Stimulated activated CD4-positive, alpha-beta T cell treated with anti-CD3 and anti-CD28 coated beads, TNF-alpha, amount 100 ng/mL, for 48 hours (primary cell): Measurements from ENCODE around the gene SPEF1.
A peak's percentile ranks its signal among the peaks of the same experiment; 100 is the strongest.

Experiments
- DNase-seq, 3 donors: peaks; one replicate each; pipeline ENCODE4 v3.0.0-alpha.2; 2020; ENCODE audit warnings: low read depth in 3 of 3

SPEF1 gene

DNA sequence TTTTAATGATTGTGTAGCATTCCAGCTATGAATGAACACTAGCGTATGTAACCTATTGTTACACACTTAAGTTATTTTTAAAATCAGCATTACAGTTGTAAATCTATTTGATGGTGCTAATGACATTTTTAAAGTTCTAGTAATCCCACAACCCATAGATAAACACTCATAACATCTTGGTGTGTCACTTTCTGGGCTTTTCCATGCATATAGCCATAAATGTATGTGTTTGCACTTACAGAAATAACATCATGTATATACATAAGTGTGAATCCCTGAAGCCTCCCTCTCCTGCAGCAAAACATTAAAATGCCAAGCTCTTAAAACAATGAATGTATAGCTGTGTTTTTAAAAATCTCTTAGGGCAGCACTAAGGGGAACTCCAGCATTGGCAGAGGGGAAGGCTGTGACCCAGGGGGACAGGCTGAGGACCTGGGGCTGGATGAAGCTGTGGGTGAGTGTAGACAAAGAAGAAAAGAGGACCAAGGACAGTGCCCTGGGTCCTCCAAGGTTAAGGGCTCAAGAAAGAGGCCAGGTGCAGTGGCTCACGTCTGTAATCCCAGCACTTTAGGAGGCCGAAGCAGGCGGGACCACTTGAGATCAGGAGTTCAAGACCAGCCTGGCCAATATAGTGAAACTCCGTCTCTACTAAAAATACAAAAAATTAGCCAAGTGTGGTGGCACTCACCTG lies 6.2 kb upstream of the SPEF1 start:
- DNase-seq = no peak

DNA sequence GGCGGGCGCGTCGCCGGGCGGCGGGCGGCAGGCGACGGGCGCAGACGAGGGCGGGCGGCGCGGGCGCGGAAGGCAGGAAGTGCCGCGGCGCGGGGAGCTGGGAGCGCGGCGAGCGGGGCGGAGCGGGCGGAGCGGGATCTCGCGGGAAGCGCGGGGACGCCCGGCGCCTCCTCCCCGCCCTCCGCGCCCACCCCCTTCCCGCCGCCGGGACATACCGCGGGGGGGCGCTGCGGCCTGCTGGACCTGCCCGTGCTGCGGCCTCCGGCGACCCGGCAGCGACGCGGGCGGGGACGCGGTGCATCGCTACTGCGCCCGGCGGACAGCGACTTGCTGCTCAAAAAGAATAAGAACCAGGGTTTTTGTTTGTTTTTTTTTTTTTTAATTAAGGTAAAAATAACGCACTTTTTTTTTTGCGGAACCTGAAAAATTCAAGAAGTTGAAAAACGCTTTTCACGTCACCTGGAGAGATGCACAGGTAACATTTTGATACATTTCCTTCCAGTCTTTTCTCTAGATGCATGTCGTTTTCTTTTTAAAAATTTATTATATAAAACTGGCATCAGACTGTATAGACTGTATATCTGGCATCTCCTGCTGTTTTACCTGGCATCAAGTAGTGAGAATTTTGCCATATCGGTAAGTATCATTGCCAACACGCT lies 5.5 kb upstream of the SPEF1 start, which contains the start of gene CENPB:
Gene CENPB (minus strand): TSS at position 76 of the 659 bp plus-strand sequence. CDS start 257 bp downstream, outside the sequence.
- peak; percentile 77 to 90 (median 81) for DNase-seq

DNA sequence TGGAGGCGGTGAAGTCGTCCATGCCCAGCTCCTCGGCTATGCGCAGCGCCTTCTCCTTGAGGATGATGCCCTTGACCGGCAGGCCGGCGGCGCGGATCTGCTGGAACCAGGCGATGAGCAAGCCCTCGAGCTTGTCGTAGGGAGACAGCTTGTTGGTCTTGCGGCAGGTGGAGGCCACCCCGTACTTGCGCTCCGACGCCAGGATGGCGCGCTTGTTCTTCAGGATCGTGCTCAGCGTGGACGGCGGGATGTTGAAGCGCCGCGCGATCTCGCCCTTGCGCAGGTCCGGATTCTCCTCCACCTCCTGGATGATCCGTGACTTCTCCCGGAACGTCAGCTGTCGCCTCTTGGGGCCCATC lies 4.9 kb upstream of the SPEF1 start:
- DNase-seq = no peak

DNA sequence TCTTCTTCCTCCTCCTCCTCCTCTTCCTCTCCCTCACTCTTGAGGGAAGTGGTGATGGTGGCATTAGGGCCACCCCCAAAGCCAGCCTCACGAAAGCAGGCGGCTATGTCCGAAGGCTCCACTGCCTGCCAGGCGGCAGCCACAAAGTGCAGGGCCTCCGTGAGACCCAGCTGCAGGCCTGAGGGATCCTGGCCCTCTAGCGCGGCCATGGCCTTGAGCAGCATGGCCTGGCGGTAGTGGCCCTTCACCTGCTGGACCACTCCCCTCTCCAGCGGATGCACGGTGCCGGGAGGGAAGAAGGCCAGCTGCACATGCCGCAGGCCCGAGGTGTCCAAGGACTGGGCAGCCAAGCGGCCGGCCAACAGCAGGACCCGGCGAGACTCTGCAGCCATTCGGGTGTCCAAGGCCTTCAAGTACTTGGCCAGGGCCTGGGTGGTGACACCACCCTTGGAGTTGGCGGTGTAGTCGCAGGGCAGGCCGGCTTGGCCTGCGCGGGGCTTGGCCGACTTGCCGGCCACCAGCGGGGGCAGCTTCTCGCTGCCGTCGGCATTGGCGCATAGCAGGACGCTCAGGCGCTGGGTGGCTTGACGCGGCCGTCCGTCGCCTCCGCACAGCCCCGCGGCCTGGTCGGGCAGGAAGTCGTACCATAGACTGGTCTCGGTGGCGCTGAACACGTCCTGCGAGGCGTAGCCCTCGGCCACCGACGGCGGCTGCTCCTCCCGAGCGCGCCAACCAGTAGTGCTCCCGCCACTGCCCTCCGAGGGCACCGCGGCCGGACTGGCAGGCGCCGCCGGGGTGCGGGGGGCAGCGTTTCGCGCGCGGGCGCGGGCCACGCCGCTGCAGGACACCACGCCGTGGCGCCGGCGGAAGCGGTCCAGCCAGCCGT lies 4.2 kb upstream of the SPEF1 start:
- no peak for DNase-seq

DNA sequence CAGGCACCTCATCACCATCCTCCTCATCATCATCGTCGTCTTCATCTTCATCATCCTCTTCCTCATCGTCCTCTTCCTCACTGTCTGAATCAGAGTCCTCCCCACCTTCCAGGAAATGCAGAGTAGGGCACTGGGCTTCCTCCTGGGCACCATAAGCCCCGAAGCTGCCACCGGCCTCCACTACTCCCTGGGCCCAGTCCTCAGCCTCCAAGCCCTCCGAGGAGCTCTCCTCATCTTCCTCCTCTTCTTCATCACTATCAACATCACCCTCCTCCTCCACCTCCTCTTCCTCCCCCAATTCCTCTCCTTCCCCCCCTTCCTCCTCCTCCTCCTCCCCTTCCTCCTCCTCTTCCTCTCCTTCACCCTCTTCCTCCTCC lies 3.6 kb upstream of the SPEF1 start:
- no peak for DNase-seq

DNA sequence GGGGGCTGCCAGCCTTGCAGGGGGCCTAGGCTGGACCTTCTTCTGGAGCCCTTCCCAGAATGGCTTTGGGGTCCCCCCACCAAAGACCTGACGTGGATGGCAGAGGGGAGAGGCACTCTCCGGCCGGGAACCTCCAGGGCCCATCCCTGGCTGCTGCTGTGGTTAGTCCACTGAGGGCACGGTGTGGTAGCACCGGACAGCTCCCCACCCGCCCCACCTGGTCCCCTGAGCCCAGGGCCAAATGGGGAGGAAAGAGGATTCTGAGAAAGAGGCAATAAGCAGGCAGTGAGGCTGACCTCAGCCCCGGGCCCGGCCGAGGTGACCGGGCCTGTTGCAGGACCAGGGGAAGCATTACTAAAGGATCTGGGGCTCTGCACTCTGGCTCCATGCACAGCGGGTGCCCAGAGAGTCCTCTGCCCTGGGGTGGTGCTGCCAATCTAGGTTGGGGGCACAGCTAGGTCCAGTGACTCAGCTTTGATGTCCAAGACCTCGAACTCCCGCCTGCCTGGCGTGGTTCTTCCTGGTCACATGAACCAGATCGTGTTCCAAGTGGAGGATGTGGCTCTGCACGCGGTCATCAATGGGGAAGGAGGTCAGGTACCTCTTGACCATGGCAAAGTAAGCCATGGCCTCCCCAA lies 3.1 kb upstream of the SPEF1 start:
- DNase-seq = no peak

DNA sequence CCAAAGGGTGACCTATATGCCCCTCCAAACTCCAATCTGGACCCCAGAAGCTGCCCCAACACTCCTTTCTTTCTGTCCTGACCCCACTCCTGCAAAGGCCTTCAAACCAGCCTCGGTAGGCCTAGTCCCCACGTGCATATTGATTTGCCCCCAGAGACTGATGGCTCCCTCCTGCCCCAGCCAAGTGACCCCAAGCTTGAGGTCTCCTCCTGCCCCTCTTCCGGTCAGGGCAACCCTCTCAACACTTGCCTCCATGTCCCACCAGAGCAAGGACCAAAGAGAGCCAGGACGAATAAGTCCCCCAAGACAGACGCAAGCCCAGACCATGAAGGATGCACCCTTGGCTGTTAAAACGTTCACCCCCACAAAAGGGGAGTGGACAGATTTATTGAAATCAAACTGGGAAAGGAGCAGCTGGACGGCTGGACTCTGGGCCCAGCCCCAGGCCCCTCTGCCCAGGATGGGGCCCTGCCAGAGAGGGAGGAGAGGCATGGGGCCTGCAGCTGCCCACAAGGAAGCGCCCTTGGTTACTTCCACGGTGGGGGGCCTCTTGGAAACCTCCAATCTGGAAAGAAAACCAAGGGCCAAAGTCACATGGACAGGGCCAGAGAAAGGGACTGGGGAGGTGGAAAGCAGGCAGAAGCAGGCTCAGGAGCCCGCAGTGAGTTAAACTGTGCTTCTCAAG lies 2.4 kb upstream of the SPEF1 start:
- no peak for DNase-seq

DNA sequence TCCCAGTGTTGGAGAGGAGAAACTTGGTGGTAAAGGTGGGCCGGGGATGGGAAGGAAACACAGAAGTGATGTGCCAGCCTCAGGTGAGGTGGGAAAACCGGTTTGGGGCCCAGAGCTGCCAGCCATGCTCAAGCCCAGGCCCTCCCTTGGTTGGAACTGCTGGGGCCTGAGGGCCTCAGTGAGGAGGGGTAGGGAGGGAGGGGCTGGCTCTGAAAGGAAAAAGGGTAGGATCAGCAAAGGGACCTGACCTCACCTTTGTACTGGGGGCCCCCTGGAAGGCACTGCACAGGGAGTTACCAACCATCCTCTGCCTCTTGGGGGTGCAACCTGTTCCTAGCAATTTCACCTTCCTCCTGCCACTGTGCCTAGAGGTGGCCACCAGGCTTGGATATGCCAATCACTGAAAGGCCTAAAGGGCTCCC lies 1.8 kb upstream of the SPEF1 start:
- DNase-seq = no peak

DNA sequence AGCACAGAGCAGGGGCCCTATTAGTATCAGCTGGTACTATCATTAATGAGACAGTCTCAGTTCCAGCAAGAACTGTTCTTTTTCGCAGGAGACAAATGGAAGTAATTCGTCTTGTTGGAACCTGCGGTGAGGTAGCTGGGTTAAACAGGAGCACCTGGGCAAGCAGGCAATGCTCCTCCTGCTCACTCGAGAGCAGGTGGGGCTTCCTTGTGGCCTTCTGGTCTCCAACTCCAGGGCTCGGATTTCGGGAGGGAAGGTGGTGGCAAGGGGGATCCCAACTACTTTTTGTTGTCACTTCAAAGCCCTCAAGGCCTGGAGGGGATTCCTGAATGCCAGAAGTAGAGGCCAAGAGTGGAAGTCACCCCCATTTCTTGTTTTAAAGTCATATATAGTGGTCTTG lies 1.3 kb upstream of the SPEF1 start:
- DNase-seq = no peak

DNA sequence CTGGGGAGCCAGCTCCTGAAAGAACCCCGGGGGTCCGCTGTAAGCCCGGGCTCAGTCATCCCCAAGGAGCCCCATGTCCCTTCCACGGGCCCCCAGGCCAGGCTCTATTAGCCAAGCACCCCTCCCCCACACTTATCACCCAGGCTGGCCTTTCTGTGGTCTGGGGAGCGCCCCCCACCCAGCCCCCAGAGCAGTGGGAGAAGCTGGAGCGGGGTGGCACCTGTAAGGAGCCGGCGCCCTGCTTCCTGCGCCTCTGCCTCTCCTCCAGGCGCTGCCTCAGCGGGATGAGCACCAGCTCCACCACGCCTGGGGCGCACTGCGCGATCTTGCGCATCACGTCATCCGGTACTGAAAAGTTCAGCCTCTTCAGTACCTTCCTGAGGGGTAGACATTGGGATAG lies 2.3 kb downstream of the SPEF1 start:
- no peak for DNase-seq

DNA sequence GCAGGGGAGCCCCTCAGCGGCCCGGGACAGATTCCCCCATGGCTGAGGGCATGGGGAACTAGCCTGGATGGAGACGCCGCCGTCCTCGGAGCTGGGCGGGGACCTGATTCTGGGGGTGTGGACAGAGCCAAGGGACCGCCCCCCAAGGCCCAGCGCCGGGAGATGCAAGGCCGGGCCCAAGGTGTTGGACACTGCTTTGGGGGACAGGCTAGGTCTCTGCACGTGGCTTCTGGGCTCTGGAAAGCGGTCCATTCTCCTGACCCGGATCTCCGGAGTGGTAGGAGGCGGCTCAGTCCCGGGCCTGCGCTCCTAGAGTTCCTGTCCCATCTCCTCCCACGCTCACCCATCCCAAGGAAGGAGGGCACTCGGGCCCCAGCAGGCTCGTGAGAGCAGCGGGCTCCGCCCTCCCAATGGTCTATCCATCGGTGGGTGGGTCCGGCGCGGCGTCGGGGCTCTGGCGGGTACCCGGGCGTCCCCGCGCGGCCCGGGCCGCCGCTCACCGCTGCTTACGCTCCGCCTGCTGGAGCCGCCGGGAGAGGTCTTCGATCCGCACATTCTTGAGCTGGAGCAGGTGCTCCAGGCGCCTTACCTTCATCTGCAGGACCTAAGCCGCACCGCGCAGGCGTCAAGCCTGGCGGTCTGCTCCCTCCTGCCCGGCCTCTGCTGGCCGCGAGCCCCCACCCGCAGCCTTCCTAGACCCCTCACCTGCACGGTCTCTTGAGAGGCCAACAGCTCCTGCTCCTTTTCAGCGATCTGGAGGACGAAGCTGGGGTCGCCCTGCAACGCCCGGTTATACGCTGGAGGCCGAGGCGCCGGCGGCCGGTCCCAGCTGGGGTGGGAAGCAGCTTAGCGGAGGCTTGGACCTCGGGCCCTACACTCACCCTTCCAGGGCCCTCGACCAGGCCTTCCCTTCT lies 3.3 kb downstream of the SPEF1 start:
- DNase-seq = no peak

DNA sequence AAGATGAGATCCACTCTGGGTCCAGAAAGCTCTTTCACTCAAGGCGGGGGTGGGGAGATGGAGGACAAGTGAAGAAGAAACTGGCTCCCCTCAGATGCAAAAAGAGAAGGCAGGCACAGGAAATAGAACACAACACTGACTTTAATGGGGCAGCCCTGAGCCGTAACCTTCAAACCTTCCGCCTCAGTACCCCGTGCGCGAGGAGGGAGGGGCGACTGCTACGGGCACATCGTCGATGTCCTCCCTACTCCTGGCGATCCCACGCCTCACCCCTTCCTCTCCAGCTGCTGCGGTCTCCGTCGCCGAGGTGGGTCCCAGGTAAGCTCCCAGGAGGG lies 3.9 kb downstream of the SPEF1 start:
- no peak for DNase-seq

DNA sequence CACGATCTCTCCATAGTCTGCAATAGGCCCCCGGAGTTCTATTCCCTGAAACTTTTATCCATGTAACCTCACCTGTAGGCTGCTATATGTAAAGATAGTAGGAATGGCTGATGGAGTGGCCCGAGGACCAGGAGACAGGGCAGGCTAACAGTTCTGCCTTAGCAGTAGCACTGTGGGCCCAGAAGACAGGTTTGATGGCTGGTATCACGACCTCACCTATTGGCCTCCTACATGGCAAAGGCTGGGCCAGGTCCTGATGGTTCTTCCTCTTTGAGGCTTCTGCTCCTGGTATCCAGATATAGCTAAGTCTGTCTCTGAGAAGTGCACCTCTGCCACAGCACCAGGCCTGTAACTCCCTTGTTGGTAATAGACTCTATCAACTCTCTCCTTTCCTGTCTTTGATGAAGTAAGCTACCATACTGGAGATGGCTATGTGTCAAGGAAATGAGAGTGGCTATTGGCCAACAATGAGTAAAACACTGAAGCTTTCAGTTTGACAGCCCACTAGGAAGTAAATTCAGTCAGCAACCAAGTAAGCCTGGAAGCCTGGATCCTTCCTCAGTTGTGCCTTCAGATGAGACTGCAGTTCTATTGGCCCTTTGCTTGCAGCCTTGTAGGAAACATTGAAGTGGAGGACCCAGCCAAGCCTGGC lies 5.7 kb downstream of the SPEF1 start:
- no peak for DNase-seq

DNA sequence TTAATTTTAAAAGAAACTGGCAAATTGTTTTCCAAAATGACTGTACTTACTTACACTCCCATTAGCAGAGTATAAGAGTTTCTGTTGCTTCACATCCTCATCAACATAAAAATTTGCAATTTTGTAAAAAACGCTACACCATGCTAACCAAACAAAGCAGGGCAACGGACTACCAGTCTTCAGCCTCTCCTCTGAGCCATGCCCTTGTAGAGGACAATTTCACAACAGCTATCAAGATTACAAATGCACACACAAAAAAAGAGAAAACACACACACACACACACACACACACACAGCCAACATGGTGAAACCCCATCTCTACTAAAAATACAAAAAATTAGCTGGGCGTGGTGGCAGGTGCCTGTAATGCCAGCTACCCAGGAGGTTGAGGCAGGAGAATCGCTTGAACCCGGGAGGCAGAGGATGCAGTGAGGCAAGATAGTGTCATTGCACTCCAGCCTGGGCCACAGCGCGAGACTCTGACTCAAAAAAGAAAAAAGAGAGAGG lies 9.6 kb downstream of the SPEF1 start:
- no peak for DNase-seq

DNA sequence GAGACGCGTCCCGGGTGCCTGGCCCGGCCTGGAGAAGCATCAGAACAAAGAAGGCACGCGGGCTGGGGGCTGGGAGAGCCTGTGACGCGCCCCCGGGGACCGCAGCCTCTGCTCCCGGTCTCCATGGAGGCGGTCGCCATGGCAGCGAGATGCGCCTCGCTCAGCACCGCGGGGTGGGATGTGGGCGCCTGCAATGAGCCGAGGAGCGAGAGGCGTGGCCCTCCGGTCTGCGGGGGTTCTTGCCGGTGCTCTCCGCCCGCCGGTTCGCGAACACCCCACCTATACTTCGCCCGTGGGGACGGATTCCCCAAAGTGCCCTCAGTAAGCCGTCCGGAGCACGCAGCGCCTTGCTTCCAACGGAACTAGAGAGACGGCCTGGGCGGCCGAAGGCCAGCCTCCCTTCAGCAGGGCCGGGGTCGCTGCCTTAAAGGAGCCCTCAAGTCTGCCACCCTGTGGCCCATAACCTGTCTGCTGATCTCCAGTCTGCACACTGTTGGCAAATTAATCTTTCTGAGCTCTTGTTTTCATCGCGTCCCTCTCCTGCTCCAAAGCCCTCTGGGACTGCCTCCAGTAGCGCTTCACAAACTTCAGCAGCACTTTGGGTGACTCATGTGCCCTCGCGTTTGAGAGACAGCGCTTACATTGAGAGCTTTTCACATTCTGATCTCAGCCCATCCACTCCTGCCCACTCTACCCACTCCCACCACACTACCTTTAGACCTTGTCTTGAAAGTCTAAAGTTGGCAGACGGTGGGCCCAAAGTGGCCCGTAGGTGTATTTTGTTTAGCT lies 12.7 kb downstream of the SPEF1 start:
- peak; percentile 55 to 66 (median 64) for DNase-seq

DNA sequence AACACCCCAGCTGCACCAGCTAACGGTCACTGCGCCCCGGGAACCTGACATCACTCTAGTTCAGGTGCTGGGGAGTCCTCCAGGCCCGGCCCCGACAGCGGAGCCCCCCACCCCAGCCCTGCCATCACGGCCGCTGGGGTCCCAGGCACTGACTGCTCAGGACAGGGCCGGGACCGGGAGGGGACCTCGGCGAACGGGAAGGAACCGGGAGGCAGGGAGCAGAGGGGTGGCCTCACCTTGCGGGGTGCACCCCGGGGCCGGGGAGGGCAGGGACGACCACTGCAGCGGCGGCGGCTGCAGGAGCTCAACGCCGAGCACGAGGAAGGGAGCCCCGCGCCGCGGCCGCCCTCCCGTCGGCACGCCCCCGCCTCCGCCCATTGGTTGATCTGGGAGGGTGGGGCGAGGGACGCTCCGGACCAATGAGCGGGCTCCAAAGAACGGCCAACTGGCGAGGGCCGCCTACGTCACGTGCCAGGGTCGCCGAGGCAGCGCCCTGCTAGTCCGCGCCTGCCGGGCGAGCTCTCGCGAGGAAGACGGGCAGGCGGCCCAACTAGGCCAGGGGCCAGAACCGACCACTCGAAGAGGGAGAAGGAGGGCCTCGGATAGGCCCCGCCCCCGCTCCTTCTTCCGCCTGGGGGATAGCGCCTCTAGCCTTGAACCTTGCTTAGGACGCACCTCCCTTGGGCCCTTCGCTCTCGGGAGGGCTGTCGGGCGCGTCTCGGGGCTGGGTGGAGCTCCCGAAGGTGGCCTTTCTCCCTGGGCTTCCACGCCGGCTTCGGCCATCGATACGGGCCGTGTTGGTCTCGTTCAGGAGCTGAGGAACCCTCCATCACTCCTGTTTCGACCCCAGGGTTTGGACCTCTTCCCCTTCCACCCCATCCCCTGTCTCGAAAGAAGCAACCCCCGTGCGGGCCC lies 13.6 kb downstream of the SPEF1 start, which contains the start of gene ADISSP:
Gene ADISSP (minus strand): TSS at position 327 of the 915 bp plus-strand sequence. CDS start 7,653 bp downstream, outside the sequence.
- peak; percentile 96 to 97 (median 97) for DNase-seq

DNA sequence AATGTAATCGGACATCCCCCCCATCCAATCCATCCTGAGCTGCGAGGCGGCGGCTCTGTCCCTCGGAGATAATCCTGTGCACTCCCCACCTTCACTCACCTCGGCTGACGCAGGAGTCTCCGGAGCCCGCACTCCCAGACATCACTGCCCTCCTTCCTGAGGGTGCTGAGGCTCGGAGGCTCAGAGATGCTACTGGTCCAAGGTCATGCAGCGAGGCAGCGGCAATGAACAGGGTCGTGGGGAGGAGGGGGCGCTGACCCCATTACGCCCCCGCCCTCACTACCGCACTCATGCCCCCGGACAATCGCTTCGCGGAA lies 14.2 kb downstream of the SPEF1 start:
- DNase-seq = no peak
